HPDE6-E6E7 (cell line): ENCODE measurements around the gene RGS1.
A peak's percentile ranks its signal among the peaks of the same experiment; 100 is the strongest.

Experiments
- DNase-seq: peaks from one replicate; pipeline ENCODE4 v3.0.0; 2011; ENCODE audit warnings: missing footprints; ENCODE audit errors: extremely low spot score

Gene RGS1

DNA sequence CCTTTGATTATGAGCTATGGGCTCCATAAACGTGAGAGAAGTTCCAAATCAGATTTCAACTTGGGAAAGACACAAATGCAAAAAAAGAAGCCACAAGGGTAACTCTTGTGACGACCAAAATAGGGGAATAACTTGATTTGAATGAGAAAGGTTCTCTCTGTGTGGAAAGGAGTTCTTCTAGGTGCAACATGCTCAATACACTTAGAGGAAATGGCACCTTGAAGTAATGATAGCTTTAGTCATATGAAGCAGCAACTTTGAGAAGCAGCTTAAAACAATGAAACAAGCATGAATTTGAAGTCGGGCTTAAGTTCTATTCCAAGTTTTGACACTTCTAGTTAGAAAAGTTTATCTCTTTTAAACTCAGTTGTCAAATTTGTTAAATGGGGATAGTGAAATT is 21.8 kb upstream of the RGS1 start:
- no peak for DNase-seq

DNA sequence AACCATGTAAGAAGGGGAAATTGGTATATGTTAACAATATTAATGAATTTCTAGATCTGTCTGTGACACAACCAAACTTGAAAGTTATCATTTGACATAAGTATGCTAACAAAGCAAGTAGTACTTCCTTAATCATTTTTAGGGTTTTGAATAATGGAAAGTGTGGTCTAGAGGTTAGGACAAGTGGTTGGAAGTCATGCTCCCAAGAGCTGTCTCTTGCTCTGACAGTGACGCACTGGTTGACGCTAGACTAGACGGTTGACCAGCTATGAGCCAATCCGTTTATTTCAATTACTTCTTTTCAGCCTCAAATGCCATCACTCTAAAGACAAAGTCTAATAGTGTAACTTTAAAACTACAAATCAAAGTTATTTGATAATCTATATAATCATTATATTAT is 20.7 kb upstream of the RGS1 start:
- DNase-seq, result no peak

DNA sequence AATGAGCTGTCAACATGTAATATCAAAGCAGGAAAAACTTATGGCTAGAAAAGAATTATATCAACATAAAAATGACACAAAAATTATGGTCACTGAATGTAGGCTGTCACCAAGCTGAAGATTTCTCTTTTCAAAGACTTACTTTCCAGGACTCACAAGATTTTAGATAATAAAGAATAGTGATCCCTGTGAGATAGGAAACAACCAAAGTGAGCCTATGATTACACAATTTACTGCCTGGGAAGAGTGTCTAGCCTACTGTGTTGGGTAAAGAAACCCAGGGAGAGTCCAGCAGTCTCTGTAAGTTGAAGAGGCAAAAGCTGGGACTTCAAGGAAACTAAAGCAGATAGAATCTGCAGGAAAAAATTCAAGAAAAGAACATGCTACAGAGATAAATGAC is 20.2 kb upstream of the RGS1 start:
- no peak for DNase-seq

DNA sequence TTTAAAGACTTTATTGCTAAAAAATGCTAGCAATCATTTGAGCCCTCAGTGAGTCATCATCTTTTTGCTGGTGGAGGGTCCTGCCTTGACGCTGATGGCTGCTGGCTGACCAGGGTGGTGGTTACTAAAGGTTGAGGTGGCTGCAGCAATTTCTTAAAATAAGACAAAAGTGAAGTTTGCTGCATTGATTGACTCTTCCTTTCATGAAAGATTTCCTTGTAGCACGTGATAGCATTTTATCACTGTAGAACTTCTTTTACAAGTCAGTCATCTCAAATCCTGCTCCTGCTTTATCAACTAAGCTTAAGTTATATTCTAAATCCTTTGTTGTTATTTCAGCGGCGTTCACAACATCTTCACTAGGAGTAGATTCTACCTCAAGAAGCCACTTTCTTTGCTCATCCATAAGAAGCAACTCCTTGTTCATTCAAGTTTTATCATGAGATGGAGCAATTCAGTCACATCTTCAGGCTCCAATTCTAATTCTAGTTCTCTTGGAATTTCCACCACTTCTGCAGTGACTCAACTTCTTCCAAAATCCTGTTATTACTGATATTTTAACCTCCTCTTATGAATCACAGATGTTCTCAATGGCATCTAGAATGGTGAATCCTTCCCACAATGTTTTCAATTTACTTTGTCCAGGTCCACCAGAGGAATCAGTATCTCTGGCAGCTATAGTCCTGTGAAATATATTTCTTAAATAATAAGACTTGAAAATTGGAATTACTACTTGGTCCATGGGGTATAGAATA is 17.6 kb upstream of the RGS1 start:
- no peak for DNase-seq

DNA sequence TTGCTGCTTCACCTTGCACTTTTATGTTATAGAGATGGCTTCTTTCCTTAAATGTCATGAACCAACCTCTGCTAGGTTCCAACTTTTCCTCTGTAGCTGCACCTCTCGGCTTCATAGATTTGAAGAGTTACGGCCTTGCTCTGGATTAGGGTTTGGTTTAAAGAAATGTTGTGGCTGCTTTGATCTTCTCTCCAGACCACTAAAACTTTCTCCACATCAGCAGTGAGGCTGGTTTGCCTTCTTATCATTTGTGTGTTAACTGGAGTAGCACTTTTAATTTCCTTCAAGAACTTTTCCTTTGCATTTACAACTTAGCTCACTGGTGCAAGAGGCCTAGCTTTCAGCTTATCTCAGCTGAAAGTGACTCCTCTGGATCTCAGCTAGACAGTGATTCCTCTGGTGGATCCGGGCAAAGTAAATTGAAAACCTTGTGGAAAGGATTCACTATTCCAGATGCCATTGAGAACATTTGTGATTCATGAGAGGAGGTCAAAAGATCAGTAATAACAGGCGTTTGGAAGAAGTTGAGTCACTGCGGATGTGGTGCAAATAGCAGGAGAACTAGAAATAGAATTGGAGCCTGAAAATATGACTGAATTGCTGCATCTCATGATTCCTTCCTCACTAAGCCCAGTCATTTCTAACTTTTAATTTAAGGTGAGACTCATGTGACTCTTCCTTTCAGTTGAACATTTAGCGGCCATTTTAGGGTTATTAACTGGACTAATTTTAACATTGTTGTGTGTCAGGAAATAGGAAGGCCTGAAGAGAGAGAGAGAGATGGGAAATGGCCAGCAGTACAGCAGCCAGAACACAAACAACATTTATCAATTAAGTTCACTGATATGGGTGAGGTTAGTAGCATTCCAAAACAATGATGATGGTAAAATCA is 16.2 kb upstream of the RGS1 start:
- peak; percentile 31 for DNase-seq

DNA sequence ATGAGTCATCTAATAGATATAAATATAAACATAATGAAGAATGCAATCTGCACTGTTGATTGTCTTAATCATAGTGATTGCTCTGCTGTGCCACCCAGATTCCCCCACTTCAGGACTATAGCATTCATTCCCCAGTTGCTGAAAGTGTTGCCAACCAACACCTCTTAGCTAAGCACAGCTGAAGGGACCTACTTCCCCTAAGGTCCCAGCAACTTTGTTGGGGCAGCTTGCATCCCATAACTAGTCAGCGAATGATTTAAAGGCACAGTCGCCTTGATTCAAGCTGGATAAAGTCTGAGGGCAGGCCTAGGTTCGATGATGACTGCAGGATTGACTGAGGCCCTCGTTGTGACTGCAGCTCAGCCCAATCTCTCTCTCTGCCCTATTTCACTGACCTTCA is 14.3 kb upstream of the RGS1 start:
- DNase-seq, result no peak

DNA sequence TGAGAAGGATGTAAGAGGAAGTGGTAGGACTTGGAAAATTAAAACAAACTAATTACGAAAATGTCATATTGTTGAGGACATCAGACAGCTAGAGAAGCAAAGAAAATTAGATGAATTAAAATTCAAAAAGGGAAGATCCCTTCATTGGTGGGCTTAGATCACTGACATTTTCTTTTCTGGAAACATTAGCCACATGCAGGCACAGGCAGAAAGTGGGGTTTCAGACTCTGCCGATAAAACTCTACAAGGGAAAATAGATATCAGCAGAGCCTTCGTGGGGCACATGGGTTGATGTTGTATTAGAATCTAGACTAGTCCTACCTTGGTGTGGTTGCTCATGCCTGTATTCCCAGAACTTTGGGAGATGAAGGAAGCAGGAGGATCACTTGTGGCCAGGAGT is 12.4 kb upstream of the RGS1 start:
- DNase-seq, result no peak

DNA sequence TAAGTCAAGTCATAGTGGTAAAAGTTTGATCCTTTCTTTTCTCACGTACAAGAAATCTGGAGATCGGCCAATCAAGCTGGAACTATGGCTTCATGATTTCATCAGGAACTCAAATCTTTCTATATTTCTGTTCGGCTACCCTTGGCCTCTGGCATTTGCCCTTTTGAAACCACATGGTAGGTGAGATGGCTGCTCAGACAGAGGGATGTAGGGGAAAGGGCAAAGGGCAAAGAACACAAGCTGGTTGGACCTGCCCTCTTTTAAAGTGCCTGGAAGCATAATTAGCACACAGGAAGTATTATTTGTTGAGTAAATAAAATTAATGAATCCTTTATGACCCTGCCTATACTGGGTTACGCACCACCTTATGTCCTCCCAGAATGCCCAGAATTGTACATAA is 11.5 kb upstream of the RGS1 start:
- DNase-seq, result no peak

DNA sequence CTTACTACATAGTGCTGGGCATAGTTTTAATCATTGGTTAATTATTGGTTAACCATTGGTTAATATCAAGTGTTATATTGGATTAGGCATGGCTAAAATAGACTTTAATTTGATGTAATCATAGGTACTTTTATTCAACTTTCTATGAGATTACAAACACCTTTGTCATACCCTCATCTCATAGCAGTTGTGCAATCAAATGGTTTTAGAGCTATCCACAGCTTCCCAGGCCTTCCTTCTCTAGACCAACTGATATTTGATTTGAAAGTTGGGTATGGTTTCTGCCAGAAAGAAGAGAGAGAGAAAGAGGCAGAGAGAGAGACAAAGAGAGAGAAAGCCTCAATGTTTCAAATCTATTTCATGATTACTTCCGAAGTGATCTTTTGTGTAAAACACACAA is 9.6 kb upstream of the RGS1 start:
- DNase-seq, result no peak

DNA sequence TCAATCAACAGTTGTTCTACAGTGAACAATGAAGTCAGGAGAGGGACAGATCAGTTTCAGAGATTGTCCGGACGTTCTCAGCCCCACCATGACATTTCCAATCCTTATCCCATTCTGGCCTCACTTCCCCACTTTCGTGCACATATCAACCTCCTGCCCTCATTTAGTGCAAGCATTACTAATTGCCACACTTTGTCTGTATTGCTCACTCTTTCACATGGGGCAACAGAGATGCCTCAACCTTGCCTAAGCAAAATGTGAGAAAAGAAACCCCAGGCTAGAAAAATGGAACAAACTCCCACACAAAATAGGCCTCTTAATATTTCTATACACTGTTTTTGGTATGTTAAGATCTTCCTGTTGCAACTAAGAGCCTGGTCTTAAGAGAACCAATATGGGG is 8.9 kb upstream of the RGS1 start:
- DNase-seq, result no peak

DNA sequence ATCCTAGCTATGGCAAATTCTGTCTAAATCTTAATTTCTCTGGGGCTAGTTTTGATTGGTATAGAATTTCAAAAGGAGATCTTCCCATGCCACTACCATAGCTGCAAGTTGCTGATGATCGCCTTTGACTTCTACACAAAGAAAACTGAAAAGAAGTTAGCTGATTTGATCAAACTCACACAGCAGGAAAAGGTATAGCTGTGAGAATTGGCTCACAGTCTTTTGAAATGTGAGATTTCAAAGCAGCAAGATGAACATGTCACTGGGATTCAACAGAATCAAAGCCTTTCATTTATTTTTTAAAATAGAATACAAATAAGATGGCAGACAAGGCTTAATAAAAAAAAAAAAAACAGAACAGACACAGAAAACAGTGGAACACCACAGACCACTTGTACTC is 7.5 kb upstream of the RGS1 start:
- no peak for DNase-seq

DNA sequence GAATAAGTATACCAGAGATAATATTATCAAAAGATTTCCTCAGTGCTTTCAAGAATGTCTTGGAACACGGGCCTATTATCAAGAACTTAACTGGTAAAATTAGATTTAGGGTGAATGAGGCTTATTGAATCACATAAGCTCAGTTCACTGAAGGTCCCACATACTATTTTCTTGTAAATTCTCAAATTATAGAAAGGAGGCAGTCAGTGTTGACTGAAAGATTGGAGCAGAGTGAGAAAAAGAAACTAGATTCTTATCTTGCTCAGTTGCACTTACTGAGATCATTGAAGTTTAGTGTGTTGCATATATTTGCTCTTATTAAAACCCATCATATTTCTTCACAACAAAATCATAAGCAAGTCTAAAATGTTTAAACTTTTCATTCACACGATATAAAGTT is 3.9 kb upstream of the RGS1 start:
- DNase-seq, result no peak

DNA sequence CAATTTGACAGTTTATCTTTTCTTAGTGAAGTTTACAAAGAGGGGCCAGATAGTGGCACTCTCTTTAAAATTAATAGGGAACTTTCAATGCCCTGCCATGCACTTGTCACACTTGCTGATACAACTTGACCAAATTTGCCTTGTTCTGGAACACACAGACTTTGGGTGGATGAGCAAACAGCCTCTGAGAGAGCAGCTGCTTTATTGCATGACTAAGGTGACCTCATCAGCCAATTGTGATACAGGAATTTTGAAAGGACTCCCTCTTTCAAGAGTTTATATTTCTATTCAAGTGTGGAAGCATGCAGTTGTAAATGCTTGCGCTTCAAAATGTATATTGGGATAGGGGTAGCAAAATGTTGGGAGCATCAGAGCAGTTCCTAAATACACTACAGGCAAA is 2.1 kb upstream of the RGS1 start:
- DNase-seq, result no peak

DNA sequence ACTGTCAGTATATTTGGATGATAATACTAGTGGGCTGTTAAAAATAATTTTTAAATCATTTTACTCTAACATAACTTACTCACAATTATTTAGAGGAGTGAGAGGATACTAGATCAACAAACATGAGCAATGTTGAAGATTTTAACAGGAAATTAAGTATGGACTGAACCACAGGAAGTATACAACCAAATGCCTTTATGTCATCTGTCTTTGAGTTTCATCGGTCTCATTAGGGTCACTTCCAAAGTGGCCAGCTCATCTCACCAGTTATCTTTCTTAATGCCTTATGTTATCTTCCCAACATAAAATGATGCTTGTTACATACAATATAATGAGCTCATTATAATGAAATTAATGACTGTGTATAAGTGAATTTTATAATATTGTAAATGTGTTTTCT is 1.5 kb upstream of the RGS1 start:
- no peak for DNase-seq

DNA sequence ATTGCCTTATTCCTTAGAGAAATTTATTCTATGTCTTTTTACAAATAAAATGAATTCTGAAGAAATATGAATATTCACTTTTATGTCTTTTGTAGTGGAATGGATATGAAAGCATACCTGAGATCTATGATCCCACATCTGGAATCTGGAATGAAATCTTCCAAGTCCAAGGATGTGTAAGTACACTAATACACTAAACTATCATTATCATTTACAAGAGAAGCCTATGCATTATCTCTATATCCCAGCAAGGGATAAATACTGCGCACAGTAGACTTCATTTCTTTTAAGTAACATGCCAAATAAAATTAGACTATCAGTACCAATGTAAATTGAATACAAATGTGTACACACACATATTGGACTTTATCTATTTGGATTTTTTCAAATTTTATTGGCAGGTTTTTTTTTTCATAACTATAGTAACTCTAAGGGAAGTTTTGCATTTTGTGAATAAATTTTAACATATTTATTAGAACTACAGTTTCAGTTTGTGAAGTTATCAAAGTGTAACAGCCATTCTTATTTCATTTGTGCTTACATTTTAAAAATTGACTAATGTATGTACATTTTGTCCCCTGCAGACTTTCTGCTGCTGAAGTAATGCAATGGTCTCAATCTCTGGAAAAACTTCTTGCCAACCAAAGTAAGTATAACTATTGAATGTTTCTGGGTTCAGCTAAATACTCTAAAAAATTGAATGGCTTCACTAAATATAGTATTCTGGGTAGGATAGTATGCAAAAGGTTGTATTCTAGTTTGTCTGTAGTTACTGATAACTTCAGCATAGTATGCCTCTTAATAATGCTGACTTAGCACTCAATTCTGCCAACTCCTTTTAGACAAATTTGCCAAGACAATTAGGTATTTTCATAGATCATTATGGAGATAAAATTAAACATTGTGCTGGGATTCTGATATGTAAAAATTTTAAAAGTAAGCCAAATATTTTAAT is 894 bp downstream of the RGS1 start:
- DNase-seq, result no peak

DNA sequence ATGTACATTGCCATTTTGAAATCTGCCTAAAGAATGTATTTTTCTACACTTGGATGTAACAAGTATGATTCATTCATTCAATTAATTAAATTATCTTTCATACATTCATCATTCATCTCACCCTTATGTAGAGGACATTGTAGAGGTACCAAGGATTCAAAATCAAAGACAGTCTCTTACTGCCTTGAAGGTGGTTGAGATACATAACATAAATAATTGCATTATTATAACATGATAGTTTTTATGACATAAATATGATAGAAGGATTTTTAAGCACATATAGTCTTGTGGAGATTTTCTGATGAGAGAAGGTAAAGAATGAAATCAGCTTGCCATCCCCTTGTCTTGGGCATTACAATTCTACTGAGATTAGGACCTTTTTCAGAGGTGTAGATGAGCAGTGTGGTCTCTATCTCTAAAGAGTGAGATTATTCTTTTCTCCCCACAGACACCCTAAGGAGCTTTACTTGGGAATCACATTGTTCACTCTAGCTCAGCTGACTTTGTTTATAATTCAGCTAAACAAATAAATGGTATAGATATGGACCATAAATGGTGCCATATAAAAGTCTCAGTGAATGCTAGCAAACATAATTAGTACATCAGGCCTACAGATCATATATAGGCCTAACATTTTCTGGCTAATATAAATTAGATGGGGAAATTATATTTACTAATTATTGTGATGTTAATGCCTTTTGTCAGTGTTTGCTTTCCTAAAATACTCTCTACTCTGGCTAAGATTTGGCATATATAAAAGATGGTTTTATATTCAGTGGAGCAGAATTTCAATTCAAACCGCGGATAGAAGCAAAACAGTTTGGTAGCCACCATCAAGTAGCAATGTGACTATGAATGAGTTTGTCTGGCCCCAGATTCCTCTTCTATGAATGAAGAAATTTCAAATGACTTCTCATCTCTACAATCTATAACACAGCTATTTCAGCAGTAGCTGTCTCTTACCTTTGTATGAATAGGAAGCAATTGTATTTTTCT is 1.9 kb downstream of the RGS1 start:
- no peak for DNase-seq

DNA sequence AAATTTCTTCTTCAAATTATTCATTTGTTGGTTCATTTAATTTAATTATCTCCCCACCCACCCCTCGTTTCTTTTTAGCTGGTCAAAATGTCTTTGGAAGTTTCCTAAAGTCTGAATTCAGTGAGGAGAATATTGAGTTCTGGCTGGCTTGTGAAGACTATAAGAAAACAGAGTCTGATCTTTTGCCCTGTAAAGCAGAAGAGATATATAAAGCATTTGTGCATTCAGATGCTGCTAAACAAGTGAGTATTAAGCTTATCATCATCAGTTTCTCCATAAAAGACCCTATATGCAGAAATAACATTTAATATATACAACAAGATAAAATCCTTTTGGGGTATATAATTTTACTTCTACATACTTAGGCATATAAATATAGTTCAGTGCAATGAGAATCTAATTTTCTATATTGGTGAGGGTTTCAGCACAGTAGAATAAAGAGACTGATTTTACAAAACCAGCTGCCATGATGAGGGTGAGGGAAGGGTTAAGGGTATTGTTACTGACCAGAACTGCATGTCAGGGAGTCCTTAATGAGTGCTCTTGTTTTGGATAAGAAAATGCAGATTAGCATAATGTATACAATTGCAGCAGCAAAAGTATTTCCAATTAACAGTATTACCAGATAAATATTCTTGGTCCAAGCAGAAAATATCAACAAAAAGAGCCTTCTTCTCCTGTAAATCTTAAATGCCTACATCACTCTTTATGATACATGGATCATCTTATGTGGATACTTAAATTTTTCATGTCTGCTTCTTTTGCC is 2.8 kb downstream of the RGS1 start:
- DNase-seq, result no peak

DNA sequence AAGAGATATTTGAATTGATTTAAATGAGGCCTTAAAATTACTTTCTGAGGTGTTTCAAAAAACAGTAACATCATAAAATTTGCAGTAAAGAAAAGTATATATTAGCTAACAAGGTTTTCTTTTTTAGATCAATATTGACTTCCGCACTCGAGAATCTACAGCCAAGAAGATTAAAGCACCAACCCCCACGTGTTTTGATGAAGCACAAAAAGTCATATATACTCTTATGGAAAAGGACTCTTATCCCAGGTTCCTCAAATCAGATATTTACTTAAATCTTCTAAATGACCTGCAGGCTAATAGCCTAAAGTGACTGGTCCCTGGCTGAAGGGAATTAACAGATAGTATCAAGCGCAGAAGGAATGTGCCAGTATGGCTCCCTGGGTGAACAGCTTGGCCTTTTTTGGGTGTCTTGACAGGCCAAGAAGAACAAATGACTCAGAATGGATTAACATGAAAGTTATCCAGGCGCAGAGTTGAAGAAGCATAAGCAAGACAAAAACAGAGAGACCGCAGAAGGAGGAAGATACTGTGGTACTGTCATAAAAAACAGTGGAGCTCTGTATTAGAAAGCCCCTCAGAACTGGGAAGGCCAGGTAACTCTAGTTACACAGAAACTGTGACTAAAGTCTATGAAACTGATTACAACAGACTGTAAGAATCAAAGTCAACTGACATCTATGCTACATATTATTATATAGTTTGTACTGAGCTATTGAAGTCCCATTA is 3.6 kb downstream of the RGS1 start:
- DNase-seq, result no peak

DNA sequence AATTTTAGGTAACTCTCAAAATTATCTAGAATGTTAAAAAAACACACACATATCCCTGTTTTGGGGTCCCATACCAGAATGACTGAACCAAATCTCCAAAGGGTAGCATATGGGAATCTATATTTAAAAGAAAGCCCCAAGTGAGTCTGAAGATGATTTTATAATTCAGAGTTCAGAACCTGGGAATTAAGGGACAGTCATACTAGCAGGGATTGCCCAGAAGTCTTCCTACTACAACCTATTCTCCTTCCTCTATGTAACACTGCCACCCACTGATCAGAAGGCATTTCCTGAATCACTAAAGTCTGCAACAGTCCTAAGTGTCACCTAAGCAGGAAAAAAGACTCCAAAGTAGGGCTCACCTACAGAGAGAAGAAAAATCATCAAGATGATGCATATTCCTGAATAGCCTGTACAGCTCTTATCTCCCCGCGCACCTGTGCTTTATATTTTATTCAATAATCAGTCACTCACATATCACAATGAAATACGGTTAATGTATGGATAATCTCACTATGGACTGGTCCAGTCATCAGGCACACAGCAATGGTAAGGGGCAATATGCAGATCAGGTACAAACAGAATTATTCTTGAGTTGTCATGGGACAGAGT is 4.9 kb downstream of the RGS1 start:
- peak; percentile 37 for DNase-seq
